ENCODE data around the gene NDUFAF8. TPM values are rescaled to one million over a fixed set of nuclear protein-coding genes. Genes with fewer than 3 reads are reported as not detected.

The NDUFAF8 gene
- total and polyA plus RNA-seq, 2 donors (not counting 1 experiment from before 2014, with no cell fraction given) = 41.7 to 42.6 TPM

DNA sequence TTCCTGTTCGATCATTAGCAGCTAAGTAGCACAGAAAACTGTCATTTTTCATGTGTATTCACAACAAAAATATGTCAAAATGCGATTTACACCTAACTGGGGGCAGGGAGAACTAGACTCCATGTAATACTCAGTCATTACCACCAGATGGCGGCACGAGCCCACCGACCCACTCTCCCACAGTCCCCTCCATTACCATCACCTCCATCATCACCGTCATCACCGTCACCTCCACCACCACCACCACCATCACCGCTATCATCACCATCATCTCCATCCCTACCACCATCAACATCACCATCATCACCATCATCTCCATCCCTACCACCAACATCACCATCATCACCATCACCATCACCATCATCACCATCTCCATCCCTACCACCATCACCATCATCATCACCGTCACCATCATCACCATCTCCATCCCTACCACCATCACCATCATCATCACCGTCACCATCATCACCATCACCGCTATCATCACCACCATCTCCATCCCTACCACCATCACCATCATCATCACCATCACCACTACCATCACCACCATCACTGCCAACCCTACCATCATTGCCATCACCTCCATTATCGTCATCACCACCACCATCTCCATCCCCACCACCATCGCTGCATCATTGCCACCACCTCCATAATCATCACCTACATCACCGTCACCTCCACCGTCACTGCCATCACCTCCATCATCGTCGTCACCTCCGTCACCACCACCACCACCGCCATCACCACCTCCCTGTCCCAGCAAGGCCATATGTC, 14.4 kb downstream of the NDUFAF8 start:
- intact Hi-C loops (cut with micrococcal nuclease) = loop anchor here (5.0 to 10.0 kb wide), 2 partner anchors 261 to 299 kb away; partner anchors contain the start of genes ACTG1 and FAAP100
- Histone ChIP-seq H3K4me1 (ENCODE audit: control insufficient read depth in 2 of 2, insufficient read depth in 2 of 2, low read length in 2 of 2) (peaks cover 0 to 11% of the 10 kb centered on the region in 2 donors), H4K20me1 (ENCODE audit: control insufficient read depth, insufficient read depth, low read length, poor library complexity, severe bottlenecking) (peaks cover 81% of the 10 kb centered on the region), H3K27ac (ENCODE audit: low read length in 2 of 2) (no peak overlapping the region), H2AFZ (ENCODE audit: insufficient read depth, low read depth, low read length, poor library complexity, severe bottlenecking) (peak overlapping the region; percentile 19), H3K27me3 (replicated peaks in 1 of 4; ENCODE audit: control extremely low read depth in 1 of 4, control insufficient read depth in 3 of 4, insufficient read depth in 4 of 4, low read length in 3 of 4) (no peaks in the 10 kb centered on the region), H3K9ac (ENCODE audit: low read length) (no peak overlapping the region), H3K4me3 (ENCODE audit: control extremely low read depth in 1 of 5, extremely low read depth in 1 of 5, insufficient read depth in 1 of 5, low read depth in 2 of 5, low read length in 4 of 5) (no peak overlapping the region), H3K79me2 (ENCODE audit: control insufficient read depth, insufficient read depth, low read length) (peaks cover 15% of the 10 kb centered on the region), H3K9me3 (ENCODE audit: control extremely low read depth in 1 of 3, control insufficient read depth in 2 of 3, insufficient read depth in 1 of 3, low read length in 2 of 3) (no peaks in the 10 kb centered on the region), H3K4me2 (replicated peaks; ENCODE audit: low read depth, low read length, poor library complexity, severe bottlenecking) (no peak overlapping the region), H3K36me3 (replicated peaks in 1 of 2; ENCODE audit: control extremely low read depth in 1 of 2, control insufficient read depth in 1 of 2, extremely low read depth in 1 of 2, insufficient read depth in 2 of 2, low read length in 1 of 2) (peaks cover 0 to 52% of the 10 kb centered on the region in 2 experiments)
- Mint-ChIP-seq H3K4me3 (no peak overlapping the region), H3K27ac (peak overlapping the region; percentile 17), H3K27me3 (no peaks in the 10 kb centered on the region), H3K9me3 (ENCODE audit: insufficient read depth) (no peaks in the 10 kb centered on the region), H3K4me1 (peaks cover 7% of the 10 kb centered on the region)
- CTCF ChIA-PET = interaction anchor here (0.7 to 4.2 kb wide), 13 partner anchors 42 to 347 kb away, joined by 3 to 44 read pairs (median 5); partner anchors contain the start of genes BAHCC1, FAAP100 and SLC38A10
- ATAC-seq (ENCODE audit: low read depth) (peak; percentile 83), DNase-seq (peak; percentile 77)
- TF ChIP-seq EZH2 (IDR thresholded peaks at IDR 0.05; ENCODE audit: borderline replicate concordance, insufficient read depth, low read depth, low read length, poor library complexity, severe bottlenecking) = no peak
- TF ChIP-seq, protein P1, sequence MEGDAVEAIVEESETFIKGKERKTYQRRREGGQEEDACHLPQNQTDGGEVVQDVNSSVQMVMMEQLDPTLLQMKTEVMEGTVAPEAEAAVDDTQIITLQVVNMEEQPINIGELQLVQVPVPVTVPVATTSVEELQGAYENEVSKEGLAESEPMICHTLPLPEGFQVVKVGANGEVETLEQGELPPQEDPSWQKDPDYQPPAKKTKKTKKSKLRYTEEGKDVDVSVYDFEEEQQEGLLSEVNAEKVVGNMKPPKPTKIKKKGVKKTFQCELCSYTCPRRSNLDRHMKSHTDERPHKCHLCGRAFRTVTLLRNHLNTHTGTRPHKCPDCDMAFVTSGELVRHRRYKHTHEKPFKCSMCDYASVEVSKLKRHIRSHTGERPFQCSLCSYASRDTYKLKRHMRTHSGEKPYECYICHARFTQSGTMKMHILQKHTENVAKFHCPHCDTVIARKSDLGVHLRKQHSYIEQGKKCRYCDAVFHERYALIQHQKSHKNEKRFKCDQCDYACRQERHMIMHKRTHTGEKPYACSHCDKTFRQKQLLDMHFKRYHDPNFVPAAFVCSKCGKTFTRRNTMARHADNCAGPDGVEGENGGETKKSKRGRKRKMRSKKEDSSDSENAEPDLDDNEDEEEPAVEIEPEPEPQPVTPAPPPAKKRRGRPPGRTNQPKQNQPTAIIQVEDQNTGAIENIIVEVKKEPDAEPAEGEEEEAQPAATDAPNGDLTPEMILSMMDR (IDR thresholded peaks at IDR 0.05) = peak; percentile 83
- POLR2A ChIA-PET = interaction anchor here (0.7 kb wide), 1 partner anchor 285 kb away, joined by 3 read pairs; no protein-coding TSS in a partner anchor
- 59% methylated on average over 14 of the region's 19 CpGs for WGBS (ENCODE audit: insufficient coverage)

All from B cell (primary cell).